ENCODE results near the gene ZNF581.

ZNF581 gene

DNA sequence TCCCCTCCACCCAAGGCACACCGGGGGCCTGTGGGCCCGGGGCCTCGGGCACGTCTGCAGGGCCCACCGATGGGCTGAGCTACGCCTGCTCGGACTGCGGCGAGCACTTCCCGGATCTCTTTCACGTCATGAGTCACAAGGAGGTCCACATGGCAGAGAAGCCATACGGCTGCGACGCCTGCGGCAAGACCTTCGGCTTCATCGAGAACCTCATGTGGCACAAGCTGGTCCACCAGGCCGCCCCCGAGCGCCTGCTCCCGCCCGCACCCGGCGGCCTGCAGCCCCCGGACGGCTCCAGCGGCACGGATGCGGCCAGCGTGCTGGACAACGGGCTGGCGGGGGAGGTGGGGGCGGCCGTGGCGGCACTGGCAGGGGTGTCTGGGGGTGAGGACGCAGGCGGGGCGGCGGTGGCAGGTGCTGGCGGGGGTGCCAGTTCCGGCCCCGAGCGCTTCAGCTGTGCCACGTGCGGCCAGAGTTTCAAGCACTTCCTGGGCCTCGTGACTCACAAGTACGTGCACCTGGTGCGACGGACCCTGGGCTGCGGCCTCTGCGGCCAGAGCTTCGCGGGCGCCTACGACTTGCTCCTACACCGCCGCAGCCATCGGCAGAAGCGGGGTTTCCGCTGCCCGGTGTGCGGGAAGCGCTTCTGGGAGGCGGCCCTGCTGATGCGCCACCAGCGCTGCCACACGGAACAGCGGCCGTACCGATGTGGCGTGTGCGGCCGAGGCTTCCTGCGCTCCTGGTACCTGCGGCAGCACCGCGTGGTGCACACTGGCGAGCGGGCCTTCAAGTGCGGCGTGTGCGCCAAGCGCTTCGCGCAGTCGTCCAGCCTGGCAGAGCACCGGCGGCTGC is 27.7 kb upstream of the ZNF581 start:
- no peak for TF ChIP-seq ZNF274 (IDR thresholded peaks at IDR 0.05; ENCODE audit: low read depth, low read length)
- no peak overlapping the region for H3K4me3 ChIP-seq (ENCODE audit: low read length)

DNA sequence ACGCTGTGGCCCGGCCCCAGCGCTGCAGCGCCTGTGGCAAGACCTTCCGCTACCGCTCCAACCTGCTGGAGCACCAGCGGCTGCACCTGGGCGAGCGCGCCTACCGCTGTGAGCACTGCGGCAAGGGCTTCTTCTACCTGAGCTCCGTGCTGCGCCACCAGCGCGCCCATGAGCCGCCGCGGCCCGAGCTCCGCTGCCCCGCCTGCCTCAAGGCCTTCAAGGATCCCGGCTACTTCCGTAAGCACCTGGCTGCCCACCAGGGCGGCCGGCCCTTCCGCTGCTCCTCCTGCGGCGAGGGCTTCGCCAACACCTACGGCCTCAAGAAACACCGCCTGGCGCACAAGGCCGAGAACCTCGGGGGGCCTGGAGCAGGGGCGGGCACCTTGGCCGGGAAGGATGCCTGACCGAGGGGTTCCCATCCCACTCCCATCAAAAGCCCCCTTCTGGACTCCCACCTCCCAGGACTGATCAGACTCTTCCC is 27.0 kb upstream of the ZNF581 start:
- TF ChIP-seq ZNF274 (IDR thresholded peaks at IDR 0.05; ENCODE audit: low read depth, low read length), result no peak
- no peak overlapping the region for H3K4me3 ChIP-seq (ENCODE audit: low read length)

DNA sequence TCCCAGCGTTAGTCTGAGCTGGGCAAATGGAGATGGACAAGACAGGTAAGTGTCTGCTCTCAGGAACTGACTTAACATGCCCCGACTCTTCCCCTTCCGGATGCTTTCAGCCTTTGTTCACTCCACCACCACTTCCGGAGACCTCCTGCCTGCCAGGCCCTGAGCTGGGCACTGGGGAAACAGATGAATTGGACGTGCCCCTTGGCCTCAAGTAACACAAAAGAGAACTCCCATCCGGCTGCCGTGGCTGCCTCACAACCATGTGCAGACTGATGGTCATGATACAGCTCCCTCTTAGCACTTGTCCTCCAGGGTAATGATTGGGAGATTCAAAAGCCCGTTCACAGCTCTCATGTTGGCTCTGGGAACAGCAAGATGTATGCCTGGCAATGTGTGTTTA is 26.0 kb upstream of the ZNF581 start:
- no peak overlapping the region for H3K4me3 ChIP-seq (ENCODE audit: low read length)
- no peak for TF ChIP-seq ZNF274 (IDR thresholded peaks at IDR 0.05; ENCODE audit: low read depth, low read length)

DNA sequence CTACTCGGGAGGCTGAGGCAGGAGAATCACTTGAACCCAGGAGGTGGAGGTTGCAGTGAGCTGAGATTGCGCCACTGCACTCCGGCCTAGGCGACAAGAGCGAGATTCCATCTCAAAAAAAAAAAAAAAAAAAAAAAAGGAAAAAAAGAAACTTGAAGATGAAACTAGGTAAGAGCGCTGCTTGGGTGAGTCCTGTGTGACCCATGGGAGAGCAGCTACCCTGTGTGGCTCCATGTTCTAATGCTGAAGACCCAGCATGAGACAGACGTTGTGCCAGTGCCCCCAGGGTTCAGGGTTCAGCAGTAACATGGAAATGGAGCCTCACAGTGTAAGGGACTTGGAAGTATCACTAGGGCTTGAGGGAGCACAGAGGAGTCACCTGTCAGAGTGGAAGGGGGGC is 25.0 kb upstream of the ZNF581 start:
- H3K4me3 ChIP-seq (ENCODE audit: low read length), result no peak overlapping the region
- TF ChIP-seq ZNF274 (IDR thresholded peaks at IDR 0.05; ENCODE audit: low read depth, low read length), result no peak

DNA sequence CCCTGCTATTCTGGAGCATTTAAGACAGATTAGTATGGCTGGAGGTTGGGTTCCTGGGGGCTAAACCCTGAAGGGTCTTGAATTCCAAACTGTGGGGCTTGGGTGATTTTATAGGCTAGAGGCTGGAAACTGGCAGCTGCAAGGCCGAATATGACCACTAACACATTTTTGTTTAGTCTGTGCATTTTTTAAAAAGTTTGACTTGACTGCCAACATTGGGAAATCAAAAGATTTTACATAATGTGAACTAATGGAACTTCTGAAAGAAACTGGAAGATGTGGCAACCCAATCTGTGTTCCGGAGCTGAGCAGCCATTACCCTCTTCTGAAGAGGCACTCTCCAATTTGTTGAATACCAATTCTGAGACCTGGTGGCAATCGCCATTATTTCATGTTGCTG is 24.2 kb upstream of the ZNF581 start:
- no peak for TF ChIP-seq ZNF274 (IDR thresholded peaks at IDR 0.05; ENCODE audit: low read depth, low read length)
- H3K4me3 ChIP-seq (ENCODE audit: low read length), result no peak overlapping the region

DNA sequence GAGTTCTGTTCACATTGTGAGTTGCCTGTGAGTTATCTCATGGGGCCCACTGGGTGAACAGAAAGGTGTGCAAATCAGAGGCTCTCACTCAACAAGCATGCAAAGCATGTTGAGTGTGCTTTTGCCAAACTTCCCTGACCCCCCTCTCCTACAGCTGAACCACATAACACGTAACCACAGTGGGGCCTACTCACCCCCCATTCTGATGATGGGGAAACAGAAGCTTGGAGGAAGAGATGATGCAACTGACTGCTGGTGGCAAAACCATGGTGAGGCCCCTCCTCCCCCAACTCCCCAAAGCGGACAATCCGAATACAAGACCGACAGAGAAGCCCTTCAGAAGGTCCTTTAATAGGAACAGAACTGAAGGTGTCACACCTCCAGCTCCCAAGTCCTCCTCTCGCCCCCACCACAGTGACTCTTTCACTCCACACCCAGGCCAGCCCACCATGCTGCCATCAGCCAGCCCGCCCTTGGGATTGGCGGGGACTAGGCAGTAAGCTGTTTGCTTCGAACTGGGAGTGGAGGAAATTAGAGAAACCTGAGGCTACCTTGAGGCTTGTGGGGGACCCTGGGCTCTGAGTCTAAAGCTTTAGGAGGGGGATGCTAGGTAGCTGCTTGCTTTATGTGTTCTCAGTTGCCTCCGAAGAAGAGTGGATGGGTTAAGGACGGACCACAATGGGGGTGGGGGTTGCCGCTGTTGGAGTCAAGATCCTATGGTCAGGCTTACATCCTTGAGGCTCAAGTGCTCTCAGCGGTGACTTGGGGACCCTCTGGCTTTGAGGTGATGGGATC is 22.8 kb upstream of the ZNF581 start:
- no peak overlapping the region for H3K4me3 ChIP-seq (ENCODE audit: low read length)
- no peak for TF ChIP-seq ZNF274 (IDR thresholded peaks at IDR 0.05; ENCODE audit: low read depth, low read length)

DNA sequence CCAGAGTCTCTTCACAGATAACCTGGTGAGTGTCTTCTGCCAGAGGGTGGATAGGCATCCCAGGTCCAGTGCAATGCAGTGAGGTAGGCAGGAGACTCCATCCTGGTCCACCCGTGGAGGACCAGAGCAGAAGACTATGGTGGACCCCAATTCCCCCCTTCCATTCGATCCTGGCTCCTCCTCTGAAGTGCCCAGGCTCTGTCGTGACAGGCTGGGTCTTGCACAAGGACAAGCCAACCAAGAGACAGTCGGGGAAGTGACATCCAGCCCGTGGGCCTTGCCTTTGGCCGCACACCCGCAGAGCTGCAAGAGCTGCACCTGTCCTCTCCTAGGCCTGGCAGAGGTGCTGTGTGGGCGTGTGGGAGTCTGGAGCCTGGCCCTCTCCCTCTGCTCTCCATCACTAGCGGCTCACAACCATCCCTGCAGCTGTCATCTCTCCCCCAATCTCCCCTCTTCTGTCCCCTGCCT is 22.2 kb upstream of the ZNF581 start:
- no peak for TF ChIP-seq ZNF274 (IDR thresholded peaks at IDR 0.05; ENCODE audit: low read depth, low read length)
- no peak overlapping the region for H3K4me3 ChIP-seq (ENCODE audit: low read length)

DNA sequence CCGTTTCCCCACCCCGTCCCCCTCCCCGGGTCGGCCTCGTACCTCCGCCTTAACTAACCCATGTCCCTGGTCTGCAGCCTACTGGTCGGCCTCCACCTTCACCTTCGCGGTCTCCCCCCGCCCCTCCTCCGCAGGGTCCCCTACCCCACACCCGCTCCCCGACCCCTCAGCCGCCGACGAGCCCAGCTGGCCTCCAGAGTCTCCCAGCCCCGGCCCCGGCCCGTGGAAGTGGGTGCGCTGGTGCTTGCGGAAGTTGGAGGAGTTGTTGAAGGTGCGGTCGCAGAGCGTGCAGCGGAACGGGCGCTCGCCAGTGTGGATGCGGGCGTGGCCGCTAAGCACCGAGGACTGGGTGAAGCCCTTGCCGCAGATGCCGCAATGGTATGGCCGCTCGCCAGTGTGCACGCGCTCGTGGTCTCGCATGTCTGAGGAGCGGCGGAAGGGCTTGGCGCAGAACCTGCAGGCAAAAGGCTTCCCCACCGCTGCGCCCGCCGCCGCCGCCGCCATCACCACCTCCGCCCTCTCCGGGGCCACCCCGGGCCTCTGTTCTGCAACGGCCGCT is 21.7 kb upstream of the ZNF581 start:
- TF ChIP-seq ZNF274 (IDR thresholded peaks at IDR 0.05; ENCODE audit: low read depth, low read length), result no peak
- no peak overlapping the region for H3K4me3 ChIP-seq (ENCODE audit: low read length)

DNA sequence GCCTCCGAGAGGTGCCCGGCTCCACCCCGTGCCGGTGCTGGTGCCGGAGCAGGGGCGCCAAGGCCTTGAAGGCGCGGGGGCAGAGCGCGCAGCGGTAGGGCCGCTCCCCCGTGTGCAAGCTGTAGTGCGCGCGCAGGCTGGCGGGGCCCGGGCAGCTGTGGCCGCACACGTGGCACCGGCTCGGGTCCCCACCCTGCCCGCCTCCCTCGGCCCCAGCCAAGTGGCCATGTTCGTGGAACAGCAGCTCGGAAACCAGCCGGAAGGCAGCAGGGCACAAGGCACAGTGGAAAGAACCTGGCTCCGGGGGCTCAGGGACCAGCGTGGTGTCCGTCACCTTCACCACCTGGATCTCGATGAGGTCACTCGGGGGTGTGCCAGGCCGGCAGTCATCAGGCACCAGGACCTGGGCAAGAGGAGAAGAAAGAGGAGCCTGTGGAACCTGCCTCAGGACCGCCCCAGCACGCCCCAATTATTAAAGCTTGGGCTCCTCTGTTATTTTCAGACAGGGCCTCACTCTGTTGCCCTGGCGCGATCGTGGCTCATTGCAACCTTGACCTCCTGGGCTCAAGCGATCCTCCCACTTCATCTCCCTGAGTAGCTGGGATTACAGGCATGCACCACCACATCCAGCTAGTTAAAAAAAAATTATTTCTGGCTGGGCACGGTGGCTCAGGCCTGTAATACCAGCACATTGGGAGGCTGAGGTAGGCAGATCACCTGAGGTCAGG is 21.0 kb upstream of the ZNF581 start:
- no peak overlapping the region for H3K4me3 ChIP-seq (ENCODE audit: low read length)
- no peak for TF ChIP-seq ZNF274 (IDR thresholded peaks at IDR 0.05; ENCODE audit: low read depth, low read length)

DNA sequence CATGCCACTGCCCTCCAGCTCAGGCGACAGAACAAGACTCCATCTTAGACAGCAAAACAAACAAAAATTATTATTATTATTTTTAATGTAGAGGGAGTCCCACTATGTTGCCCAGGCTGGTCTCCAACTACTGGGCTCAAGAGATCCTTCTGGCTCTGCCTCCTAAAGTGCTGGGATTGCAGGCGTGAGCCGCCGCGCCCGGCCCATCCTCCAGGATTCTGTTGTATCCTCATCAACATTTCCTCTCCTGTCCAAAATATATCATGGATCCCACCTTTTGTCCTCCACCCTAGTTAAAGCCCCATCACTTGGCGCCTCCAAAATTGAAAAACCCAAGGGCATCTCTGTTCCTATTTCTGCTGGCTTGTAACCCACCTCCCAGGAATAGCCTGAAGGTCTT is 20.3 kb upstream of the ZNF581 start:
- TF ChIP-seq ZNF274 (IDR thresholded peaks at IDR 0.05; ENCODE audit: low read depth, low read length), result no peak
- H3K4me3 ChIP-seq (ENCODE audit: low read length), result no peak overlapping the region

DNA sequence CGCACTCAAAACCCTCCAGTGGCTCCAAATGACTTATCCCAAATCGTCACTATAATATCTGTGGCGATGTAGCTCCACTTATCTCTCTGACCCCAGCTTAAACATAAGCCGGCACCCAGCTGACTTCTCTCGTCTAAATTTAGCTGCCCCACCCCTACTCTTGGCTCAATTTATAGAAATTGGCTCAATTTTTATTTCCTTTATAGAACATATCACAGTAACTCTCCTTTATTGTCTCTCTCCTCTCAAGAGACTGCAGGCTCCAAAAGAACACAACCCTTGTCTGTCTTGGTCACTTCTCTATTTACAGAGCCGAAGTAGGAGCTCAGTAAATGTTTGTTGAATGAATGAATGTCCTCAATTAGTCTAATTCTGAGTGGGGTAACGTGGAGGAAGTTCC is 19.9 kb upstream of the ZNF581 start:
- no peak for TF ChIP-seq ZNF274 (IDR thresholded peaks at IDR 0.05; ENCODE audit: low read depth, low read length)
- H3K4me3 ChIP-seq (ENCODE audit: low read length), result peak overlapping the region; percentile 34; the same call in 1 of the 2 replicates

DNA sequence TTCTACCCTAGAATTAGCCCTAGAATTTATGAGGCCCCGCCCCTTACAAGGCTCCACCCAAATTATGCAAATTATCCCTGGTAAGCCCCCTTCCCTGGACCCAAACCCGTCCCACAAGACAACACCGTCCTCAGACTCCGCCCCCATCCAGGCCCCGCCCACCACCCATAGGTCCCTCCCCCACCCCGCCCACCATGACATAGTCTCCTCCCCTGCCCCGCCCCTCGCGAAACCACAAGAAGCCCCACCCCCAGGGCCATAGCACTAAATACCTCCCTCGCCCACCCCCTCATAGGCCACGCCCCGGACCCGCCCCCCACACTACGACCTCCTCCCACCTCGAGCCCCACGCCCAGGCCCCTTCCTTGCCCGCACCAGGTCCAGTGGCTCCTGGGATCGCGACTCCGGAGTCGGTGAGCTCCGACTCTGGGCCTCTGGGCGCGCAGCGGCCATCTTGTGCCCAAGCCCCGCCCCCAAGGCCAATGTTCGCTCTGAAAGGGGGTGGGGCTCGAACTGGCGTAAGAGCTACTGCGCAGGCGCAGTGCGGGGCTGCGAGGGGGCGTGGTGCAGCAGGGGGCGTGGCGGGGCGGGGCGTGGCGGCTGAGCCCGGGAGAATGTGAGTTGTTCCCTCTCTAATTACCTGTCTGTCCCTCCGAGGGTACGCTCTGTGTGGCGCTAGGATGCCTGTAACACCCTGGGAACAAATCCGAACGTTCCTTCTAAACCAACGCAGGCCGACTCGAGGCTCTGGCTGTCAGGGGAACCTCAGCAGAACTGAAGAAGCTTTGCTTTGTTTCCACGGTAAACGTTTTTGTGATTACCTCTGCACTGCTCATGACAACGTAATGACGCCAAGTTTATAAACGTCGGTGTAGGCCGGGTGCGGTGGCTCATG is 19.1 kb upstream of the ZNF581 start, which contains the start of gene ZNF784:
Gene ZNF784 (minus strand): TSS at position 458 of the 895 bp plus-strand sequence. CDS start 5 bp downstream, at position 453.
- TF ChIP-seq ZNF274 (IDR thresholded peaks at IDR 0.05; ENCODE audit: low read depth, low read length), result no peak
- peak within 1 kb of the TSS; percentile 60 for H3K4me3 ChIP-seq (ENCODE audit: low read length)

DNA sequence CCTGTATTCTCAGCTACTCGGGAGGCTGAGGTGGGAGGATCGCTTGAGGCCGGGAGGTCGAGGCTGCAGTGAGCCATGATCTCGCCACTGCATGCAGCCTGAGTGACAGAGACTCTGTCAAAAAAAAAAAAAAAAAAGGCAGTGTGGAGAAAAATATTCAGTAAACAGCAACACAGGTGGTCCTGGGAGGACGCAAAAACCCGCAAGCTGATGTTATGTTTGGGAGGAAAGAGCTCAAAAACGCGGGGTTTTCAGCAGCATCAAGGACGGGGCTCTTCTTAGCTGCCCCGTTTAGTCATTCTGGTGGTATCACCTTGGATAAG is 18.5 kb upstream of the ZNF581 start:
- peak overlapping the region; percentile 32; the same call in 1 of the 2 replicates for H3K4me3 ChIP-seq (ENCODE audit: low read length)
- TF ChIP-seq ZNF274 (IDR thresholded peaks at IDR 0.05; ENCODE audit: low read depth, low read length), result no peak

Data from GM08714 (cell line).